Upper lobe of left lung (tissue), 4 donors: Measurements from ENCODE around the gene CDH2.

ENCODE experiments used
- CTCF ChIP-seq, 6 experiments: fragments of 450-650 bp in 4 of 6; fragments of 200-600 bp in 2 of 6; sonication (generic) in 2 of 6; IDR thresholded peaks; one replicate each; pipeline ENCODE4 v1.5.1; 2016 to 2019; ENCODE audit warnings: antibody characterized with exemption in 6 of 6
- POLR2AphosphoS5 ChIP-seq, 2 donors: sonication (generic); formaldehyde crosslinking; IDR thresholded peaks; one replicate each; pipeline ENCODE4 v1.5.1; 2017; ENCODE audit warnings: antibody characterized with exemption in 2 of 2

GRCh38 chr18:28114472-28114871 lies 62.5 kb downstream of the CDH2 start:
- TF ChIP-seq POLR2AphosphoS5 (IDR thresholded peaks at IDR 0.05) (no peak), CTCF (IDR thresholded peaks at IDR 0.05) (no peak)
